Stomach (tissue), 9 donors: ENCODE results near the gene IREB2. TPM values are rescaled to one million over a fixed set of nuclear protein-coding genes. Genes with fewer than 3 reads are reported as not detected.

Experiments
- DNase-seq, 2 donors: peaks; one replicate each; pipeline versions ENCODE4 v3.0.0 to v3.0.0-alpha.2; 2013 to 2019
- H3K27ac ChIP-seq, 5 donors: fragments of 200-600 bp in 4 of 5; sonication (generic) in 4 of 5; one replicate each; pipeline ENCODE4 v1.5.1; 2013 to 2019; ENCODE audit warnings: mild to moderate bottlenecking in 1 of 5, moderate library complexity in 1 of 5
- H3K27me3 ChIP-seq, 3 donors: fragments of 200-600 bp; sonication (generic); one replicate each; pipeline ENCODE4 v1.5.1; 2017 to 2019; ENCODE audit warnings: mixed run types in 1 of 3
- H3K36me3 ChIP-seq, 4 donors: fragments of 200-600 bp; sonication (generic); 1 replicate in 3 of 4; 2 replicates in 1 of 4; pipeline ENCODE4 v1.5.1; 2016 to 2019
- H3K4me1 ChIP-seq, 4 donors: fragments of 200-600 bp; sonication (generic); one replicate each; pipeline ENCODE4 v1.5.1; 2016 to 2019
- H3K4me3 ChIP-seq, 4 donors: fragments of 200-600 bp; sonication (generic) in 3 of 4; one replicate each; pipeline ENCODE4 v1.5.1; 2016 to 2019; ENCODE audit warnings: mild to moderate bottlenecking in 1 of 4
- H3K9me3 ChIP-seq, 4 donors: fragments of 200-600 bp; sonication (generic); one replicate each; pipeline ENCODE4 v1.5.1; 2016 to 2019
- CTCF ChIP-seq, 7 experiments: fragments of 450-650 bp in 4 of 7; fragments of 200-600 bp in 3 of 7; sonication (generic) in 3 of 7; IDR thresholded peaks; one replicate each; pipeline ENCODE4 v1.5.1; 2016 to 2019; ENCODE audit warnings: antibody characterized with exemption in 7 of 7, control low read depth in 2 of 7, mild to moderate bottlenecking in 1 of 7
- EP300 ChIP-seq: sonication (generic); formaldehyde crosslinking; IDR thresholded peaks from one replicate; pipeline ENCODE4 v1.6.1; 2017; ENCODE audit warnings: antibody characterized with exemption
- POLR2A ChIP-seq, 4 donors: fragments of 450-650 bp; IDR thresholded peaks; one replicate each; pipeline ENCODE4 v1.6.1; 2016; ENCODE audit warnings: antibody characterized with exemption in 4 of 4, control low read depth in 2 of 4, mild to moderate bottlenecking in 1 of 4, moderate library complexity in 1 of 4
- POLR2AphosphoS5 ChIP-seq, 3 donors: sonication (generic); formaldehyde crosslinking; IDR thresholded peaks; one replicate each; pipeline ENCODE4 v1.6.1; 2016; ENCODE audit warnings: antibody characterized with exemption in 3 of 3
- WGBS, 5 donors: extraction: QIAGEN DNeasy Blood & Tissue Kit in 3 of 5; methylation state at CpG; one replicate each; pipeline versions ENCODE4 v1.1.5 to v1.1.7; 2013 to 2018; 5-methylcytosine and 5-hydroxymethylcytosine counted together
- intact Hi-C: fragments of 100-400 bp; cut with DNase I; formaldehyde crosslinking; loops from one replicate; pipeline ENCODE4 v1.15.1; 2023; ENCODE audit warnings: low total_unique reads
- polyA plus RNA-seq, 3 donors: library from polyadenylated mRNA; stranded (reverse); fragments of 200-250 nt; gene quantifications; one replicate each; pipeline ENCODE4 v1.2.3, GENCODE V29; 2013
- total RNA-seq, 5 donors: library from RNA; depleted of rRNA; stranded (reverse); fragments of >200 nt; gene quantifications; one replicate each; pipeline versions ENCODE4 v1.1.0 to v1.2.3, GENCODE V29; 2014 to 2016
- donor health status: healthy with polysubstance abuse.
- donor health status: Bipolar disorder and iron deficiency.
- donor health status: healthy.

IREB2 gene
- total and polyA plus RNA-seq, 8 donors: 7.0 to 248 (median 67.5) TPM

DNA sequence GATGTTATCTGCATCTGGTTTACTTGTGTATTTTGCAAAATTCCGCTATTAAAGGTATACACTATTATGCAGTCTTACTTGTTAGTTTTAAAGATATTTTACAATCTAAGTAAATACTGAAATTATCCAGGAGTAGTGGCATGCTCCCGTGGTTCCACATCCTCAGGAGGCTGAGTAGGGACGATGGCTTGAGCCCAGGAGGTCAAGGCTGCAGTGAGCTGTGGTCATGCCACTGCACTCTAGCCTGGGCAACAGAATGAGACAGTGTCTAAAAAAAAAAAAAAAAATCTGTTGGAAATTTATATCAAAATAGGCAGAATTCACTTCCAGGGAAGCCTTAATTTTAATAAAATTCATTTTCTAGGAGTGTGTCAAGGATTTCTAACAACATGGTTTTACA lies 41.6 kb downstream of the IREB2 start:
- WGBS, 5 donors: 92 to 96% (median 92%) methylated on average over 3 of the region's 3 CpGs
- no peak for DNase-seq
- H3K9me3 ChIP-seq: no peaks in the 10 kb centered on the region
- no peak overlapping the region for H3K4me3 ChIP-seq
- no peaks in the 10 kb centered on the region for H3K4me1 ChIP-seq
- intact Hi-C loops: no loop called here
- TF ChIP-seq POLR2AphosphoS5 (IDR thresholded peaks at IDR 0.05) (no peak), EP300 (no peak), POLR2A (IDR thresholded peaks at IDR 0.05) (no peak), CTCF (IDR thresholded peaks at IDR 0.05) (no peak)
- no peaks in the 10 kb centered on the region for H3K27me3 ChIP-seq
- H3K27ac ChIP-seq: no peak overlapping the region
- peaks cover 60 to 96% (median 96%) of the 10 kb centered on the region in 4 donors for H3K36me3 ChIP-seq

DNA sequence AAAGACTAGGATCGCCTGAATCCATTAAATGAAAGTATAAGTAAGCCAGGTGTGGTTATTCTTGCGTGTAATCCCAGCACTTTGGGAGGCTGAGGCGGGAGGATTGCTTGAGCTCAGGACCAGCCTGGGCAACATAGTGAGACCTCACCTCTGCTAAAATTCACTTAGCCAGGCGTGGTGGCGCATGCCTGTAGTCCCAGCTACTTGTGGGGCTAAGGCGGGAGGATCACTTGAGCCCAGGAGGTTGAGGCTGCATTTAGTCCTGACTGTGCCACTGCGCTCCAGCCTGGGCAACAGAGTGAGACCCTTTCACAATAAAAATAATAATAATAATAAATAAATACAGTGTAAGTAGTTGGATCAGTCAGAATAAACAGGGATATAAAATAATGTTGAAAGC lies 43.9 kb downstream of the IREB2 start:
- WGBS, 5 donors: 87 to 94% (median 92%) methylated on average over 7 of the region's 7 CpGs
- no peaks in the 10 kb centered on the region for H3K27me3 ChIP-seq

GRCh38 chr15:78492872-78493271 lies 54.9 kb downstream of the IREB2 start:
- no peak overlapping the region for H3K4me3 ChIP-seq
- WGBS, 5 donors: 81 to 96% (median 85%) methylated on average over 1 of the region's 1 CpG
- no peak for DNase-seq
- H3K9me3 ChIP-seq: no peaks in the 10 kb centered on the region
- intact Hi-C loops: no loop called here
- no peak for TF ChIP-seq POLR2A (IDR thresholded peaks at IDR 0.05)
- no peak for TF ChIP-seq EP300
- peaks cover 0 to 10% (median 5%) of the 10 kb centered on the region in 4 donors for H3K4me1 ChIP-seq
- peaks cover 37 to 100% (median 98%) of the 10 kb centered on the region in 4 donors for H3K36me3 ChIP-seq
- H3K27ac ChIP-seq: no peak overlapping the region
- no peaks in the 10 kb centered on the region for H3K27me3 ChIP-seq

More for the DNA sequence above, 43.9 kb downstream of the IREB2 start:
- intact Hi-C loops: no loop called here
- Histone ChIP-seq H3K4me1 (no peaks in the 10 kb centered on the region), H3K36me3 (peaks cover 67 to 99% (median 96%) of the 10 kb centered on the region in 4 donors), H3K9me3 (no peaks in the 10 kb centered on the region), H3K4me3 (no peak overlapping the region), H3K27ac (no peak overlapping the region)
- TF ChIP-seq EP300: no peak
- TF ChIP-seq POLR2AphosphoS5 (IDR thresholded peaks at IDR 0.05): no peak
- TF ChIP-seq POLR2A (IDR thresholded peaks at IDR 0.05): no peak
- no peak for TF ChIP-seq CTCF (IDR thresholded peaks at IDR 0.05)
- no peak for DNase-seq

- WGBS, 5 donors: 72 to 98% (median 84%) methylated on average over 4 of the region's 4 CpGs
- intact Hi-C loops: no loop called here
- Histone ChIP-seq H3K27me3 (no peaks in the 10 kb centered on the region), H3K36me3 (peaks cover 16 to 54% (median 48%) of the 10 kb centered on the region in 4 donors), H3K9me3 (no peaks in the 10 kb centered on the region), H3K4me3 (no peak overlapping the region), H3K27ac (no peak overlapping the region), H3K4me1 (peaks cover 0 to 5% (median 1%) of the 10 kb centered on the region in 4 donors)
- TF ChIP-seq POLR2AphosphoS5 (IDR thresholded peaks at IDR 0.05) (no peak), CTCF (IDR thresholded peaks at IDR 0.05) (no peak), EP300 (no peak), POLR2A (IDR thresholded peaks at IDR 0.05) (no peak)
- no peak for DNase-seq
These were observed 63.8 kb downstream of the IREB2 start for GRCh38 chr15:78501857-78502256.

DNA sequence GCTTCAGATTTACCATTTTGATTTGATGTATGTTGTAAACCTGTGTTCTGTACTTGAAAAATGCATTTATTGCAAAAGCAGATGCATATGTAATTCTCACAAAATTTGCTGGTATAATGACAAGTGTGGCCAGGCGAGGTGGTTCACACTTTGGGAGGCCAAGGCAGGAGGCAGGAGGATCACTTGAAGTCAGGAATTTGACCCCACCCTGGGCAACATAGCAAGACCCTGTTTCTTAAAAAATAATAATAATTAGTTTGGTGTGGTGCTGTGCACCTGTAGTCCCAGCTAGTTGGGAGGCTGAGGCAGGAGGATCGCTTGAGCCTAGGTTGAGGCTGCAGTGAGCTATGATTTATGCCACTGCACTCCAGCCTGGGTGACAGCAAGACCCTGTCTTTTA lies 64.6 kb downstream of the IREB2 start:
- intact Hi-C loops: no loop called here
- no peaks in the 10 kb centered on the region for H3K27me3 ChIP-seq
- H3K36me3 ChIP-seq: peaks cover 10 to 46% (median 41%) of the 10 kb centered on the region in 4 donors
- 89 to 99% (median 95%) methylated on average over 2 of the region's 2 CpGs for WGBS, 5 donors
- H3K9me3 ChIP-seq: no peaks in the 10 kb centered on the region
- TF ChIP-seq POLR2AphosphoS5 (IDR thresholded peaks at IDR 0.05): no peak
- TF ChIP-seq CTCF (IDR thresholded peaks at IDR 0.05): no peak
- no peak for TF ChIP-seq POLR2A (IDR thresholded peaks at IDR 0.05)
- TF ChIP-seq EP300: no peak
- H3K27ac ChIP-seq: no peak overlapping the region
- peaks cover 0 to 10% (median 3%) of the 10 kb centered on the region in 4 donors for H3K4me1 ChIP-seq
- no peak overlapping the region for H3K4me3 ChIP-seq
- no peak for DNase-seq
